Psoas muscle (tissue), 8 donors: ENCODE data around the gene DYRK1B. TPM values are rescaled to one million over a fixed set of nuclear protein-coding genes. Genes with fewer than 3 reads are reported as not detected.

Experiments
- ATAC-seq, 4 donors: fragments of 200-7000 bp; cut with Tn5 transposase; one replicate each; pipeline ENCODE4 v1.9.1; 2020; ENCODE audit warnings: moderate library complexity in 3 of 4, mild to moderate bottlenecking in 2 of 4
- DNase-seq, 2 donors: peaks; one replicate each; pipeline ENCODE4 v3.0.0-alpha.2; 2020
- H3K27ac ChIP-seq: fragments of 200-600 bp; one replicate; pipeline ENCODE4 v1.8.0; 2022
- H3K27me3 ChIP-seq, 3 donors: fragments of 200-600 bp in 1 of 3; one replicate each; pipeline versions ENCODE4 v1.6.1 to v1.8.0; 2013 to 2022; ENCODE audit warnings: low read length in 2 of 3, mild to moderate bottlenecking in 2 of 3, moderate library complexity in 1 of 3; ENCODE audit not compliant: insufficient read depth in 3 of 3
- H3K36me3 ChIP-seq, 2 donors: fragments of 200-600 bp in 1 of 2; one replicate each; pipeline versions ENCODE4 v1.6.1 to v1.8.0; 2013 to 2022; ENCODE audit warnings: low read depth in 1 of 2, mild to moderate bottlenecking in 1 of 2, moderate library complexity in 1 of 2; ENCODE audit not compliant: insufficient read depth in 1 of 2
- H3K4me1 ChIP-seq: fragments of 200-600 bp; one replicate; pipeline ENCODE4 v1.8.0; 2022
- H3K4me3 ChIP-seq: fragments of 200-600 bp; one replicate; pipeline ENCODE4 v1.8.0; 2022; ENCODE audit warnings: mild to moderate bottlenecking
- H3K9me3 ChIP-seq: fragments of 200-600 bp; one replicate; pipeline ENCODE4 v1.8.0; 2022
- WGBS, 3 donors: extraction: QIAGEN DNeasy Blood & Tissue Kit; methylation state at CpG; one replicate each; pipeline versions ENCODE4 v1.1.6 to v1.1.7; 2013; 5-methylcytosine and 5-hydroxymethylcytosine counted together
- intact Hi-C, 2 donors: fragments of 100-400 bp; cut with DNase I; formaldehyde crosslinking; loops; one replicate each; pipeline versions ENCODE4 v1.11.0 to v1.14.2; 2022
- polyA plus RNA-seq, 3 donors: library from polyadenylated mRNA; stranded (reverse); fragments of 200-250 nt; gene quantifications; one replicate each; pipeline ENCODE4 v1.2.3, GENCODE V29; 2013
- total RNA-seq, 4 donors: library from RNA; stranded (reverse); fragmentation: NEBNext Ultra II Directional in 2 of 4; extraction: Animal tissue kit (Norgen Biotek cat#: 25700) in 2 of 4; gene quantifications; one replicate each; pipeline versions ENCODE4 v1.2.1 to v1.2.4, GENCODE V29; 2021 to 2023
- TF ChIP-seq, protein P1 (sequence below): fragments of 200-600 bp; IDR thresholded peaks from one replicate; pipeline ENCODE4 v1.8.0; 2022; ENCODE audit warnings: antibody characterized with exemption
- donor health status: healthy with polysubstance abuse.
- donor health status: DM: no; HTN: no; CAD: no; lungs with moderate emphysema.
- donor health status: Bipolar disorder and iron deficiency.
- donor health status: healthy.
- donor health status: DM: yes; HTN: yes; CAD: no.
- donor health status: DM: no; HTN: no; CAD: no.
- donor health status: DM: no; HTN: no; CAD: no.
- donor health status: DM: yes; HTN: yes; CAD: no.

Gene DYRK1B
- total and polyA plus RNA-seq, 7 donors: 11.1 to 157 (median 64.5) TPM

GRCh38 chr19:39846678-39847486, 12.9 kb upstream of the DYRK1B start:
- intact Hi-C loops: no loop called here
- Histone ChIP-seq H3K9me3 (no peaks in the 10 kb centered on the region), H3K4me1 (peaks cover 32% of the 10 kb centered on the region), H3K36me3 (no peaks in the 10 kb centered on the region), H3K27ac (peak overlapping the region; percentile 85), H3K27me3 (no peaks in the 10 kb centered on the region), H3K4me3 (peak overlapping the region; percentile 98)
- TF ChIP-seq, protein P1, sequence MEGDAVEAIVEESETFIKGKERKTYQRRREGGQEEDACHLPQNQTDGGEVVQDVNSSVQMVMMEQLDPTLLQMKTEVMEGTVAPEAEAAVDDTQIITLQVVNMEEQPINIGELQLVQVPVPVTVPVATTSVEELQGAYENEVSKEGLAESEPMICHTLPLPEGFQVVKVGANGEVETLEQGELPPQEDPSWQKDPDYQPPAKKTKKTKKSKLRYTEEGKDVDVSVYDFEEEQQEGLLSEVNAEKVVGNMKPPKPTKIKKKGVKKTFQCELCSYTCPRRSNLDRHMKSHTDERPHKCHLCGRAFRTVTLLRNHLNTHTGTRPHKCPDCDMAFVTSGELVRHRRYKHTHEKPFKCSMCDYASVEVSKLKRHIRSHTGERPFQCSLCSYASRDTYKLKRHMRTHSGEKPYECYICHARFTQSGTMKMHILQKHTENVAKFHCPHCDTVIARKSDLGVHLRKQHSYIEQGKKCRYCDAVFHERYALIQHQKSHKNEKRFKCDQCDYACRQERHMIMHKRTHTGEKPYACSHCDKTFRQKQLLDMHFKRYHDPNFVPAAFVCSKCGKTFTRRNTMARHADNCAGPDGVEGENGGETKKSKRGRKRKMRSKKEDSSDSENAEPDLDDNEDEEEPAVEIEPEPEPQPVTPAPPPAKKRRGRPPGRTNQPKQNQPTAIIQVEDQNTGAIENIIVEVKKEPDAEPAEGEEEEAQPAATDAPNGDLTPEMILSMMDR: no peak
- WGBS, 3 donors: 42 to 50% (median 43%) methylated on average over 12 of the region's 12 CpGs
- ATAC-seq (peak in 2 of 4 donors; percentile 9 to 12), DNase-seq (no peak)

DNA sequence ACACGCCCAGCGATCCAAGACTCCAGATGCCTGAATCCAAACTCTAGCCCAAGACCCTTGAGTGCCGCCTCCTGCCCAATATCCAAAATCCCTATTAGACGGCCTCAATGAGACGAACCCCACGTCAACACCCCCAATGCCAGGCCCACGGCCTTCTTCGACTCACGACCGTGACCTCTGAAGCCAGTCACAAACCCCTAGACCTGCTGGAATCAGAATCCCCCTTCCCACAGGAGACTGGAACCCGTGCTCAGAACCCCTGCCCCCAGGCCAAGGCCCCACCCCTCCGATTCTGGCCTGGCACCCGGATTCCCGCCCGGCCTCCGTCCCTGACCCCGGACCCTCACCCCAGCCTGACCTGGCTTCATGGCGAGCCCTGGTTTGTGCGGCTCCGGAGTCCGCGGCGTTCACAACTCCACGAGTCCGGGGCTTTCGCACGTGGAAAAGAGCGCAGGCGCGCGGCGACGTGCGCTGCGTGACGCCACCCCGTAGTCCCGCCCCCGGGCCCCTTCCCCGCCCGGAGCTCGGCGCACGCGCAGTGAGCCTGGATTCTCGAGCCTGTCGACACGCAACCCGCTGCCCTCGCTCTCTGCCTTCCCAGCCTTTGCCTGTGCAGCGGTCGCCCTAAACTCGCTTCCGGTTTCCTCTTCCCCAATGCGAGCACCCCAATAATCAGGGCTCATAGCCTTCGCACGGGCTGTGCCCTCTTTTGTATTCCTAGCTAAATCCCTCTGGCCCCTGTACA, 12.1 kb upstream of the DYRK1B start, which contains the start of gene FBL:
Gene FBL (minus strand): TSS at position 447 of the 745 bp plus-strand sequence. CDS start 79 bp downstream, at position 368.
- TF ChIP-seq, protein P1: no peak
- Histone ChIP-seq H3K36me3 (no peaks in the 10 kb centered on the region), H3K4me3 (peak within 1 kb of the TSS; percentile 98), H3K4me1 (peaks cover 32% of the 10 kb centered on the region), H3K9me3 (no peaks in the 10 kb centered on the region), H3K27ac (peak within 1 kb of the TSS; percentile 85), H3K27me3 (no peaks in the 10 kb centered on the region)
- ATAC-seq: peak; percentile 95 to 97 (median 97)
- intact Hi-C loops: loop anchor here in 1 of 2 donors (2.0 kb wide), 1 partner anchor 125 kb away; the partner anchor contains the start of gene PSMC4
- DNase-seq: peak; percentile 97 to 99
- WGBS, 3 donors: 0 to 1% (median 0%) methylated on average over 46 to 57 of the region's 57 CpGs

- intact Hi-C loops: loop anchor here in 1 of 2 donors (2.0 kb wide), 1 partner anchor 125 kb away; the partner anchor contains the start of gene PSMC4
These were observed 11.6 kb upstream of the DYRK1B start for GRCh38 chr19:39845584-39845932.

DNA sequence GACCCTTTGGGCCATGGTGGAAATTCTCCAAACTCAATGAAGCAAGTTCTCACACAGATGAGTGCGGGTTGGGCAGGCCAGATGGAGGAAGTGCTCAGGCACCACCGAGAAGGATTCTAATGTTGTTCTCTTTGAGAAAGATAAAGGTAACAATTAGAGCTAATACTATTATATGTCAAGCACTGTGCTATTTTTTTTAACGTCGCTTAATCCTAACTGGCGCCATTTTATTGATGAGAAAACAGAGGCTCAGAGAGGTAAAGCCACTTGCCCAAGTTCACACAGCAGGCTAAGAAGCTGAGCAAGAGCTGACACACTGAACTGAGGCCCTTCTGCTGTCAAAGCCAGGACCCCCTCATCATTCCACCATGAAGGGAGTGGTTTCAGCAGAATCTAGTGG, 11.2 kb upstream of the DYRK1B start:
- intact Hi-C loops: loop anchor here in 1 of 2 donors (2.0 kb wide), 1 partner anchor 126 kb away; the partner anchor contains the start of gene PSMC4
- Histone ChIP-seq H3K9me3 (no peaks in the 10 kb centered on the region), H3K4me1 (peaks cover 32% of the 10 kb centered on the region), H3K4me3 (peak overlapping the region; percentile 98), H3K27ac (peak overlapping the region; percentile 85), H3K36me3 (peaks cover 0 to 1% of the 10 kb centered on the region in 2 donors), H3K27me3 (no peaks in the 10 kb centered on the region)
- 18 to 26% (median 24%) methylated on average over 5 of the region's 5 CpGs for WGBS, 3 donors
- DNase-seq: no peak
- TF ChIP-seq, protein P1: no peak
- ATAC-seq: no peak

More at GRCh38 chr19:39845584-39845932, 11.6 kb upstream of the DYRK1B start:
- TF ChIP-seq, protein P1: no peak
- peak overlapping the region; percentile 85 for H3K27ac ChIP-seq
- DNase-seq (no peak), ATAC-seq (peak; percentile 24 to 58 (median 40))
- no peaks in the 10 kb centered on the region for H3K27me3 ChIP-seq
- H3K36me3 ChIP-seq: no peaks in the 10 kb centered on the region
- 1 to 3% (median 2%) methylated on average over 17 of the region's 17 CpGs for WGBS, 3 donors
- peak overlapping the region; percentile 98 for H3K4me3 ChIP-seq
- H3K9me3 ChIP-seq: no peaks in the 10 kb centered on the region
- peaks cover 32% of the 10 kb centered on the region for H3K4me1 ChIP-seq
